CMK (cell line): Measurements from ENCODE around the gene ALDH1B1.
"Not testable (repeated sequence)": the region's sequence is repeated elsewhere in the genome, so short reads cannot be mapped to it uniquely, and the experiment has no call there.

ENCODE experiments used
- DNase-seq: peaks from one replicate; pipeline ENCODE4 v3.0.0-alpha.2; 2010; ENCODE audit warnings: low read depth

Gene ALDH1B1

DNA sequence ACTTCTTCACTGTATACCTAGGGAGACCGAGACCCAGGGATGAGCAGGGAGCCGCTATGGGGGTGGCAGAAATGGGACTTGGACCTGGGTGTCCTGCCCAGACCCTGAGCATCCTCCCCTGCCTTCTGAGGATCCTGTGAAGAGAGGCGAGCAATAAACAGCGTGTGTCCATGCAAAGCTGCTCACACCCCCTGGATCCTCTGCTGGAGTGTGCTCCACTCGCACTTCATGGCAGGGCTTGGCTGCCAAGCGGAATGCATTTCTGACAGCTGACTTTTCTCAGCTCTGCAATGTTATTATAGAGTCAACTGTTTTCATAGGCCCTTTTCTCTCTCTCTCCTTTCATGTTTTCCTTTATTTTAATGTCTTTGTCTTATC lies 31.0 kb upstream of the ALDH1B1 start:
- DNase-seq = no peak

DNA sequence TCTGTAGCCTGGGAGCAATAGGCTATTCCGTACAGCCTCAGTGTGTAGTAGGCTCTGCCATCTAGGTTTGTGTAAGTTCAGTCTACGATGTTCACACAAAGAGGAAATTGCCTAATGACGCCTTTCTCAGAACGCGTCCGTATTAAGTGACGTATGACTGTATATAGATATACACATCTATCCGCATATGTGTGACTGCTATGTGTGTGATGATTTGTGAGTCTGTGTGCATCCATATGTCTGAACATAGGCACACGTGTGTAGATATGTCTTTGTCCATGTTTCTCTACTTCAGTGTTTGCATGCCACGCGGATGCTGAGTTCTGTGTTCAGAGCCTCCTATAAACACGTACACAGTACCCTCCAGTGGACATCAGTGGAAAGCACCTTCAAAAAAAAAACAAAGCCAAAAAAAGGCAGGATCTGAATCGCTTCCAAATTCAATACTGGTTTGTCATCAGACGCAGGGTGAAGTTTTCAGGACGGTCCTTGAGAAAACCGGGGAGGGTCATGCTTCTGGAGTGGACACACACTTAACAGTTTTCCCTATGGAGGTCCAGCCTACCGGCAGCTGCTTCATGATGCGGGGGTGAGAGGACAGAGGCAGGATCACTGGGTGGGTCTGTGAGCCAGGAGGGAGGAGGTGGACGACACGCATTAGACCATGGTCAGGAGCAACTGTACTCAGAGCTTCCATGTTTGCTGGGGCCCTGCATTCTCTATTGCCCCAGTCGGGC lies 29.5 kb upstream of the ALDH1B1 start:
- DNase-seq = no peak

DNA sequence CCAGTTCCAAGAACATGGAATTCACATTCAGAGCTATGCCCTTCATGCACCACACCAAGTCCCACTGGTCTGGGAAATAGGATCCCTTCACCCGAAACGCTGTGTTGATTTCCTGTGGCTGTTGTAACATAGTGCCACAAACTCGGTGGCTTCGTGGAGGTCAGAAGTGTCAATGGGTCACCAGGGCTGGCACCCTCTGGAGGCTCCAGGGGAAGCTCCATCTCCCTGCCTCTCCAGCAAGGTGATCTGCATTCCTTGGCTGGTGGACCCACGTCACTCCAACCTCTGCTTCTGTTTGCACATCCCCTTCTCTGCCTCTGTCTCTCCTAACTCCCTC lies 28.9 kb upstream of the ALDH1B1 start:
- no peak for DNase-seq

DNA sequence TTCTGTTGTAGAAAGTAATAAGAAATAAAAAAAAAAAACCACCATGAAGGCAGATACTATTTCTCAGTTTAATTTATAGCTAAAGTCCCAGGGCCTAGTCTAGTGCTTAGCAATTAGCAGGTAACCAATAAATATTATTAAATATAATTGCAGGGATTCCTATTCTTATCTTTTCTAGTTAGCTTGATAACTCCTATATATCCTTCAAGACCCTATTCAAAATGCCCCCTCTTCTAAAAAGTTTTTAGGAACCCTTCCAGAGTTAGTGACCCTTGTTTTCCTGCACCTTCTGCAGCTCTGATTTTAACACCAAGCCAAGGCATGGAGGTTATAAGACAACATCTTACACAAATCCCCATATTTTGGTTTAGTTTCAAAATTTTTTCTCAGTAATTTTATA lies 24.6 kb upstream of the ALDH1B1 start:
- no peak for DNase-seq

DNA sequence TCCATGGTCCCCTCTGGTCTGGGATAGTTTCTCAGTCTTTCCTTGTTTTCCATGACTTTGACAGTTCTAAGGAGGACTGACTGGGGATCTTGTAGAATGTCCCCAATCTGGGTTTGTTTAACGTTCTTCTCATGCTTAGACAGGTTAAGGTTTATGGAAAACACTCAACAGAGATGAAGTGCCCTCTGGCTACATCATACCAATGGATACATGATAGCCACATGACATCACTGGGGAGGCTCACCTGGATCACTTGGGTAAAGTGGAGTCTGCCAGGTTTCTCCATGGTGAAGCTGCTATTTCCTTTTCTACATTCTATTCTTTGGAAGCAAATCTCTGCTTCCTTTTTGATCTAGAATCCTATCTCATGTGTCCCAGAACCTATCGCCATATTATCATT lies 23.8 kb upstream of the ALDH1B1 start:
- DNase-seq = no peak

DNA sequence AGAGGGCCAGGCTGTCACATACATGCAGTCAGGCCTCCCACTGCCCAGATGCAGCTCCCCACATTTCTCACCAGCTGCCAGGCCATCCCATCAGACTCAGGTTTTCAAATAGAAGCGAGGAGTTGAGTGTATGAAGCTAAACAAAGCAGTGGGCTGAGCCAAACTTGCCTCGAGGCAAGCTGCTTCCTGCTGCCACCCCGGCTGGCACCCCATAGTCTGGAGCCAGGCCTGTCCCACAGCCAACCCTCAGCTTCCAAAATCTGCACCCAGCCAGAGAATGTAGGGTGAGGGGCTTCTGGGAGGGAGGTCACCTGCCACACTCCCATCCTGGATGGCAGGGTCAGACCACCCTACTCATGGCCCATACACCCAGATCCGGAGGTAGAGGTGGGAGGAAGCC lies 22.3 kb upstream of the ALDH1B1 start:
- DNase-seq = no peak

DNA sequence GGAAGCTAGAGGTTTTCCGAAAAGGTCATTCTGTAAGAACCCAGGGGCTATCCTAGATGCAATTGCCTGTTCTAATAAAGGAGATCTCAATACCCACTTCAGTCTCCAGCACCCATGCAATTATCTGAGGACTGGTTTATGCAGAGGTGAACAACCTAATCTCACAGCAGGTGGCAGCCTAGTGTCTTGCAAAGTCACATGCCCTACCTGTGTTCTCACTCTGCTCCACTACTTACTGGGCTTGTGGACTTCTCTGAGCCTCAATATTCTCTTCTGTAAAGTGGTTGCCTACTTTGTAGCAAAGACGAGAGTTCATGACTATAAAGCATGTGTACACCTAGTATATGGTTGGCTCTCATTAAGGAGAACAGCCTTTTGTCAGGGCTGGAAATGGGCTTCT lies 21.0 kb upstream of the ALDH1B1 start:
- DNase-seq = no peak

DNA sequence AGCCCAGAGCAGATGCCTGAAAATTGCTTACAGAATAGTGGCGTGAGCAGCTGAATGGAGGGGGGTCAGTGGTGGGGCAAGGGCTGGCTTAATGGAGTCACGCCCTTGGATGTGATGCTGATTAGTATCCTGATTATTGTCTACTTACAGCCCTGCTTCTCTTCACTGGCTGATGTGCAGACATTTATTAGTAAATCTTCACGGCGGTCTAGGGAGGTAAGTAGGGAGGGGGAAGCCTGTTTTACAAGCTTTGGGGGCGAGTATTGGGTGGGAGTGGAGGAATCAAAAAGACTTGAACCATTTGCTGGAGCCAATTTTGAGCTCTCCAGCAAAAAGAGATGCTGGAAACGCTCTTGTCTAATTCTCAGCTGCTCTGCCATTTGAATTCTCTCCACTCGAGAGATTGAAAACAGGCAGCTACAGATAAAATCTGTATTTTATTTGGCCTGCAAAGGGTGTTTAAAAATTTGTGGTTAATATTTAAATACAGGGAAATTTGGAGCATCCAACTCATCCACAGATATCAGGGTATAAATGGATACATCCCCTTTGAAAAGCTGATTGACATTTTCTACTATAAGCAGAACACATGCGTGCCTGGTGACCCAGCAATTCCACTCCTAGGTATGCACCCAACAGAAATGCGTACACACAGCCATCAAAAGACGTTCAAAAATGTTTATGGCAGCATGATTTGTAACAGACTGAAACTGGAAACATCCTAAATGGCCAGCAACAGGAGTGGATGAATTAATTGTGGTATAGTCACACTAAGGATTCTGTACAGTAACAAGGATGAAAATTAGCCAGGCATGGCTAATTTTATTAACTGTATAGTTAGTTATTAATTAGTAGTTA lies 19.5 kb upstream of the ALDH1B1 start:
- no peak for DNase-seq

DNA sequence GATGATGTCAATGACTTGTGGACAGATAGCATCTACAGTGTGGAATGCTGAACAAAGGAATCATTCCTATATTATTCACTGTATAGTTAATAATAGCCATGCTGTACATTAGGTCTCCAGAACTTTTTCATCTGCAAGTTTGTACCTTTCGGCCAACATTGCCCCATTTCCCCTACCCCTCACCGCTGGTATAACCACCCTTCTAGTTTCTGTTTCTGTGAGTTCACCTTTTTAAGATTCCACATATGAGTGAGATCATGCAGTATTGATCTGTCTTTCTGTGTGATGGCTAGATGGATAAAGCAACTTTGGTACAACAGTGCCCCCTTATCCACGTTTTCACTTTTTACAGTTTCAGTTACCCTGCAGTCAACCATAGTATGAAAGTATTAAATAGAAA lies 18.8 kb upstream of the ALDH1B1 start:
- DNase-seq = no peak

DNA sequence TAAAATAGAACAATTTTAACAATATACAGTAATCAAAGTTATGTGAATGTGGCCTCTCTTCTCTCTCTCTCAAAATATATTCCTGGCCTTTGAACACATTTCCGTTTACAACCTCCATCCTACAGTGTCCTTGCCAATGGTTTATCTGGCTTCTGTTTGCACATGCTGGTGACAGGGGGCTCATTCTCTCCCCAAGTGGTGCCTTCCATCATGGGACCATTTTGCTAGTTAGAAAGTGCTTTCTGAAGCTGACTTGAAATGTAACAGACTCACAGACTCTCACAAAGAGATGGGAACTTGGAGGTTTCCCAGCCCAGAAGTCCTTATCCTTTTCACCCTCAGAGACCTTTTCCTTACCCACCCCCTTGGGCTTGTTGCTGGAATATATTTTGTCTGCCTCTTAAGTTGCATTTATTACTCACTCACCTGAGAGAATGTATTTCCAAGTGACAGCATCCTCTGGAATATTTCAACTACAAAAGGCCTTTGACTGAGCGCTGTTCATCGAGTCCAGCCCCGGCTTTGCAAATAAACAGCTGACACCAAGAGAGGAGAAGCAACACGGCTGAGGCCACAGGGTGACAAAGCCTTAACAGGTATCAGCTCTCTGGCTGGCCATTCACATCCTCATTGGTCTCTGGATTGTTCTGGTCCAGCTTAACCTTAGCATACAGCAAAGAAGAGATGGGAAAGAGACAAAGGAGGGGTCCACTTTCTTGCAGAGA lies 17.5 kb upstream of the ALDH1B1 start:
- no peak for DNase-seq

DNA sequence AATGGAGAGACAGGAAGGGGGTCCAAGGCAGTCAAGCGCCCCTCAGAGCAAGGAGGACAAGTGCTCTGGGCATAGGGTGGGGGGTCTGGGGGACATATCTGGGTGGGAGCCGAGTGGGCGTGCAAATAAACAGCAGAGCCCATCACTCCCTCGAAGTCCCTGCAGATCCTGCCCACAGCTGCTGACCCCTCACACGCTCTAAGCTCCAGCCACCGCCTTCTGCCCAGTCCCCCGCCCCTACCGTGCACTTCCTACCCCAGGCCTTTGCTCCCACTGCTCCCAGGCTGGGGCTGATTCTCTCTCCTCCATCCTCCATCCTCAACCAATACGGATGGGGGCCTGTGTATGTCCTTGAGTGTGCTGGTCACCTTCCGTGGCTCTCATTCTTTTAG lies 16.9 kb upstream of the ALDH1B1 start:
- DNase-seq = no peak

DNA sequence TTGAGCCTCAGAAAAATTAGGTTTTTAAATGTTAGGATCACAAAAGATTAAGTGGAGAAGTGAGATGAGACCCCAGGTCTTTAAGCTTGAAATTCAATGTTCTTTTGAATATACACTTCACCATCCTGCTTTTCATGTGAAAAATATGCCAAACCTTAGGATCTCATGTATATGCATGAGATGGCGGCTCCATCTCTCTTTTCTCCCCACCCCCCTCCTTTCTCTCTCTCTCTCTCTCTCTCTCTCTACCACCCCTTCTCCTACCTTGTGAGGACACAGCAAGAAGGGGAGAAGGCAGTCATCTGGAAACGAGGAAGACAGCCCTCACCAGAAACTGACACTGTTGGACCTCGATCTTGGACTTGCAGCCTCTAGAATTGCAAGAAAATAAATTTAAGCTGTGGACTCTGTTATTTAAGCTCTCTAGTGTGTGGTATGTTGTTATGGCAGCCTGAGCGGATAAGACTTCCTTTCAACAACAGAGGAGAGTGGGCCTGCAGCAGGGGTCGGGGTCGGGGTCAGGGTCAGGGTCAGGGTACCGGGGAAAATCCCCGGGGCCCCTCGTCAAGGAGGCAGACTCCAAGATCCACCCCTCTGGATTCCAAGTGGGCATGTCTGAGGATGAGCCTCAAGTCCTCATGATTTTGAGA lies 16.4 kb upstream of the ALDH1B1 start:
- no peak for DNase-seq

DNA sequence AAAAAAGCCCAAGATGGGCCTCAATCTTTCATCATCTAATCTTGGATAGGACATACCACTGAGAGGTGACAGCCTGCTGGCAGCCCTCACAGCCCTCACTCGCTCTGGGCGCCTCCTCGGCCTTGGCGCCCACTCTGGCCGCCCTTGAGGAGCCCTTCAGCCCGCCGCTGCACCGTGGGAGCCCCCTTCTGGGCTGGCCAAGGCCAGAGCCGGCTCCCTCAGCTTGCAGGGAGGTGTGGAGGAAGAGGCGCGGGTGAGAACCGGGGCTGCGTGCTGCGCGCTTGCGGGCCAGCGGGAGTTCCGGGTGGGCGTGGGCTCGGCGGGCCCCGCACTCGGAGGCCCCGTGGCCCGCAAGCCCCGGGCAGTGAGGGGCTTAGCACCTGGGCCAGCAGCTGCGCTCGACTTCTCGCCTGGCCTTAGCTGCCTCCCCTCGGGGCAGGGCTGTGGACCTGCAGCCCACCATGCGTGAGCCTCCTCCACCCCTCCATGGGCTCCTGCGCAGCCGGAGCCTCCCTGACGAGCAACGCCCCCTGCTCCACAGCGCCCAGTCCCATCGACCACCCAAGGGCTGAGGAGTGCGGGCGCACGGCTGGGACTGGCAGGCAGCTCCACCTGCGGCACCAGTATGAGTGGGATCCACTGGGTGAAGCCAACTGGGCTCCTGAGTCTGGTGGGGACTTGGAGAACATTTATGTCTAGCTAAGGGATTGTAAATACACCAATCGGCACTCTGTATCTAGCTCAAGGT lies 15.0 kb upstream of the ALDH1B1 start:
- not testable (repeated sequence) for DNase-seq

DNA sequence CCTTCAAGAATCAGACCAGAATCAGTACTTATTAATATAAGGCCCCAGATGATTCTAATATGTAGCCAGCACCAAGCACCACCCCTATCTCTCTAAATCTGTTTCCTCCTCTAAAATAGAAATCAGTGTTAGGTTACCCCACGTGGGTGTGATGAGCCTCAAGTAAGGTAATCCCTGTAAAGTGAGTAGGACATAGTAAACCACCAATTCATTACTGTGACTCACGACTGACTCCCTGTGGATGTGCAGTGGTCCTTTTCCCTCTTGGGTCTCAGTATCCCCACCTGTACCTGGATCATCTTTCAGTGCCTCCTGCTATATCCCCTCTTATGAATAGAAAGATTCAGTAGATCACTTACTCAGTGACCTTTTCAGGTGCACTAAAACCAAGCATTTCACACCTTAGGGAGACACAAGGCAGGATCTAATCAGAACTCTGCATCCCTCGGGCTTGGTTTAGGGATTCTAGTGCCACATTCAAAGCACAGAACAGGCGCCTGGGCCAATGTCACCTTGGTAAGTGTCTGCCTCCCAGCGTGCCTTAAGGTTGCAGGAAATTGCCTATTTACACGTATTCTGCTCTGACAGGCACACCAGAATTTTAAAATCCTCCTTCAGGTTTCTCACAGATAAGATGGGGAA lies 12.2 kb upstream of the ALDH1B1 start:
- DNase-seq = no peak

DNA sequence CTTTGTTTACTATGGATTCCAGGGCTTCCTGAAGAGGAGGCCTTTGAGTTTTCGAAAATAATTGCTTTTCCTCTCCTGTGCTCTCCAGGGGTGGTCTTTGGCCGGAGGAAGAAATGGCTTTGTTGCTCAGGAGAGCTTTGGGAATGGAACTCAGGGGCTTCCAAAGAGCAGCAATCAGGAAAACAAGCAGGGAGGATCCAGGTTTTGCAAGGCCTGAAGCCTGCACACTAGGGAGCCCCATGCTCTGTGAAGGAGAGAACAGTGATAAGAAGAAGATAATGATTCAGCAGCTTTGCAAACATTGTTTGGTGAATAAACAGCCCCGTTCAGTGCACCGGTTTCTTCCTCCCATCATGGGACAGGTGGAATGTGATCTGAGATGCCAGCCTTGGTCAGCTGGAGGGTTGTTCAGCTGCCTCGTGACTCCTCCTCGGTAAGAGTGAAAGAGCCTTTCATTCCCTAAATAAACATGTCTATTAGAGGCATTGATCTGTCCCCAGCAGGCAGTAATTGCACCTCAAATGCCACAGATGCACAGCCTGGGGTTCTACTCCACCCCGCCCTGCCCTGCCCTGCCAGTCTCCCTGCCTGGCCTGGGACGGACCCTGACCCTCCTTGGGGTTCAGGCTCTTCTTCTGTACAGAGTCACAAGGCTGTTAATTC lies 11.5 kb upstream of the ALDH1B1 start:
- DNase-seq = no peak

DNA sequence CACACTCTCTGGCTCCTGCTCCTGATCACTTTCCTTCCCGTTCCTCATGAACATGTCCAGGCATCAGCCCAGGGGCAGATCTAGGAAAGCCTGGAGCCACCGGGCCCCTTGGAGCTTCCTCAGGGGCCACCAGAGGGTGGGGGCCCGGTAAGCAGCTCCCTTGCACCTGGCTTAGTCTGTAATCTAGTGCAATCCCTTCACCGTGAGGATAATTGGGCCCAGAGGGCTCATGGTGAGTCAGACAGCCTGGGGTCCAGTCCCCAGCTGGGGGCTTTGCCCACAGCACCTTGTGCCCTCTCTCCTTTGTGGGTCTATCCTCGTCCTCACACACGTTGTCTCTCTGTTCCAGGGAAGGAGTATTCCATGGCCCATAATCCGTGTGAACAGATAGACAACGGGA lies 10.4 kb upstream of the ALDH1B1 start:
- DNase-seq = no peak

DNA sequence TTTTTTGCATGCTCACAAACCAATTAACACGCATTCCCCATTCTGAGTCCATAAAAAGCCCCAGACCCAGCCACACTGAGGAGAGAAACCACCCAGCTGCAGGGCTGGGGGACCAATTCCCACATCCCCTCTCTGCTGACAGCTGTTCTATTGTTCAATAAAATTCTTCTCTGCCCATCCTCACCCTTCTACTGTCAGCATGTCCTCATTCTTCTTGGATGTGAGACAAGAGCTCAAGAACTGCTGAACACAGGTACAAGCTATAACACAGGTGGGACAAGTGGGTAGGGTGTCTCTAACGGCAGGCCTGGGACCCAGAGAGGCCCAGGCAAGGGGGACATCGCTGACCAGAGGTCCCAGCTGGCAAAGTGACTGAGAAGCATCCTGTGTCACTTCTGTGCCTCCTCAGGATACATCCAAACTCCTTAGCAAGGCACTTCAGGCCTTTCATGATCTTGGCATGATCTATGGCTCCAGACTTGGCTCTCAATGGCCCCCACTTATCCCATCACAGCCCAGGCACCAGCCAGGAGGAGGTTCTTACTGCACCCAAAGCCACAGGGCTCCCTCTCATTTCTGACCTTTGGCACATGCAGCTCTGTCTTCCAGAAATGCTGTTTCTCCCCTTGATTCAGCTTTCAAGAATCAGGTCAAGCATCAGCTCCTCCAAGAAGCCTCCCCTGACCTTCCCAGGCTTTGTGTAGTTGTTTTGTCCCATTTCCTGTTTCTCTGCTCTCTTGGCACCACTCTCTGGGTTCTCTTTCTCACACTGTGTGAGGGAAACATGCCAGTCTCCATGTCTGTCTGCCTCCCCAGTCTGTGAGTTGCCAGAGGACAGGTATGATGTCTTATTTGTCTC lies 7.3 kb upstream of the ALDH1B1 start:
- no peak for DNase-seq

DNA sequence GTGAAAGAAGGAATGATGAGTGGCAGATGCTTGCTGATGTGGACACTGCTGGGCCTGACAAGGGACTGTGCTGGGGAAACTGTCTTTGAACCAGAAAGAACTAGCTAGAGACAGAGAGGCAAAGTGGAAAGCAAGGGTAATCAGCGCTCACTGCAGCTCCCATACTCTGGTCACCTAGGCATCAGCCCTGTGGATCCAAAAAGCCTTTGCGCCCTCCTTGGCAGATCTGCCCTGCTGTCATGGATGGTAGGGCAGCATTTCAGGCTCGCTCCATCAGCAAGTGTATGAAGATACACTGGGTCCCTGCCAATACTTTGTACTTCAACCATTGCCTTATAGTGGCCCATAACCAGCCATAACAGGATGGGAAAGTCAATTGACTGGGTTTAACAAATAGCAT lies 6.6 kb upstream of the ALDH1B1 start:
- DNase-seq = no peak

DNA sequence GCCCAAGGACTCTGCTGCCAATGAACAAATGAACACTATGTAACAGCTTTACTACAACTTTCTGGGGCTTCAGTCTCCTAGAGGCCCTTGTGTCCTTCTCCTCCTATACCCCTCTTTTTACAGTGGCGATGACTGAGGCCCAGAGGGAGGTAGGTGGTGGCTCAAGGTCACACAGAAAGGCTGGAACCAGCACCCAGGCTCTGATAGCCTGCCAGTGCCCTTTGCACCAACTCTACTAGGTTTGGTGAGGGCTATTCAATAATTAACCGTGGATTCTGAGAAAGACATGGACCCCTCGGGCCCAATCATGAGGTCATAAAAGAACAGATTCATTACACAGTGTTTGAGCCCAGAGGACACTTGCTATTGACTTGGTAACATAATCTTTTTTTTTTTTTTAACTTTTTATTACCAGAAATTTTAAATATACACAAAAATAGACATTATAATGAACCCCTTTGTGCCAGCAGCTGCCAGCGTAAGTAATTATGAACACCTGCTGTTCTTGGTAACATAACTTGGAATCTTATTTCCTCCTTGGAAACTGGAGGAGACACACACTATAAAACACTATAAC lies 6.1 kb upstream of the ALDH1B1 start:
- DNase-seq = no peak

DNA sequence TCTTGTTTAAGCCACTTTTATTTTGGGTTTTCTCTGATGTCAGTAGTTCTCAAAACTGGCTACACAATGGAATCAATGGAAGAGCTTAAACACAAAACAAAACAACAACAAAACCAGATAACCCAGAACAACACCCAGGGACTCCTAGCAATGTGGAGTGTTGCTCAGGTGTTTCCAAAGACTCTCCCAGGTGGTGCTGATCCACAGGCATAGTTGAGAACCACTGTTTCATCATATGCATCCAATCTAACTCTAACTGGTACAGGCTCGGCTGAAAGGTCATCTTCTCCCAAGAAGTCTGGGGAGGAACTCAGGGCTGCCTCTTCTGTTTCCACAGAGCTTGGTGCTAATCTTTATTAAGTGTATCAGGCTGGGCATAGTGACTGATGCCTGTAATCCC lies 5.4 kb upstream of the ALDH1B1 start:
- DNase-seq = no peak
